ENCODE results near the gene MAP7. TPM values are rescaled to one million over a fixed set of nuclear protein-coding genes. Genes with fewer than 3 reads are reported as not detected.
"Not testable (repeated sequence)": the region's sequence is repeated elsewhere in the genome, so short reads cannot be mapped to it uniquely, and the experiment has no call there.

MAP7 gene
- total RNA-seq, 1 donor from 2014 or later = 101 TPM

DNA sequence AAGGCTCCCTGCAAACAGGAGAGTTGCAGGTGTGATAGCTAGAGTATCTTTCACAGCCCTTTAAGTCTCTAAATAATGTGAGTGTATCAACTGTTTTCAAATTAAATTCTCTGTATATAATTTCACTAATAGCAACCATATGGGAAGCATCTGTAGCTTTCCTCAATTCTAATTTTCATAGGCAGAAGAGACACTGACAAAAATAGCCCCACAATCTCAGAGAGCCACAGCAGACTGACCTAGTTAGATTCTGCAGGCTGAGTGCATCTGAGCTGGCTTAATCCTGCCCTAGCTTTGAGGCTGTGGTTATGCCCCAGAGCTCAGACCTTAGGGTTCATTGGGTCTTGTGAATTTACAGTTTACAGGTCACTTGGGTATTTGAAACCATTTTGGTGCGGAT, 63.9 kb downstream of the MAP7 start:
- H3K4me1 Mint-ChIP-seq (ENCODE audit: low read depth) = peaks cover 3% of the 10 kb centered on the region
- peaks cover 11% of the 10 kb centered on the region for H3K36me3 Mint-ChIP-seq (ENCODE audit: insufficient read depth)
- TF ChIP-seq CTCF (IDR thresholded peaks at IDR 0.05; ENCODE audit: unreplicated experiment) = no peak
- no peaks in the 10 kb centered on the region for H3K27me3 Mint-ChIP-seq
- no peak overlapping the region for H3K4me3 Mint-ChIP-seq (ENCODE audit: low read depth)
- H3K27ac Mint-ChIP-seq = no peak overlapping the region
- DNase-seq (ENCODE audit: low spot score, unreplicated experiment) = no peak
- H3K9me3 Mint-ChIP-seq (ENCODE audit: low read depth) = peaks cover 5% of the 10 kb centered on the region

GRCh38 chr6:136483906-136484305, 66.3 kb downstream of the MAP7 start:
- DNase-seq (ENCODE audit: low spot score, unreplicated experiment) = no peak
- no peak for TF ChIP-seq CTCF (IDR thresholded peaks at IDR 0.05; ENCODE audit: unreplicated experiment)
- Mint-ChIP-seq H3K9me3 (ENCODE audit: low read depth) (peaks cover 24% of the 10 kb centered on the region), H3K27me3 (no peaks in the 10 kb centered on the region), H3K36me3 (ENCODE audit: insufficient read depth) (peaks cover 28% of the 10 kb centered on the region), H3K4me3 (ENCODE audit: low read depth) (no peak overlapping the region), H3K27ac (no peak overlapping the region), H3K4me1 (ENCODE audit: low read depth) (no peaks in the 10 kb centered on the region)

GRCh38 chr6:136483005-136483404, 67.2 kb downstream of the MAP7 start:
- H3K4me3 Mint-ChIP-seq (ENCODE audit: low read depth); H3K27me3 Mint-ChIP-seq; DNase-seq (ENCODE audit: low spot score, unreplicated experiment); H3K27ac Mint-ChIP-seq; H3K4me1 Mint-ChIP-seq (ENCODE audit: low read depth): not testable (repeated sequence)
- Mint-ChIP-seq H3K9me3 (ENCODE audit: low read depth) (peaks cover 29% of the 10 kb centered on the region), H3K36me3 (ENCODE audit: insufficient read depth) (peaks cover 31% of the 10 kb centered on the region)

- peaks cover 25% of the 10 kb centered on the region for H3K9me3 Mint-ChIP-seq (ENCODE audit: low read depth)
- no peak for DNase-seq (ENCODE audit: low spot score, unreplicated experiment)
- no peak overlapping the region for H3K4me3 Mint-ChIP-seq (ENCODE audit: low read depth)
- H3K27me3 Mint-ChIP-seq = no peaks in the 10 kb centered on the region
- H3K27ac Mint-ChIP-seq = no peak overlapping the region
- no peak for TF ChIP-seq CTCF (IDR thresholded peaks at IDR 0.05; ENCODE audit: unreplicated experiment)
- H3K36me3 Mint-ChIP-seq (ENCODE audit: insufficient read depth) = peaks cover 21% of the 10 kb centered on the region
- peaks cover 4% of the 10 kb centered on the region for H3K4me1 Mint-ChIP-seq (ENCODE audit: low read depth)
Observed at GRCh38 chr6:136477548-136477947, 72.7 kb downstream of the MAP7 start.

- Mint-ChIP-seq H3K27me3 (no peaks in the 10 kb centered on the region), H3K36me3 (ENCODE audit: insufficient read depth) (peaks cover 15% of the 10 kb centered on the region), H3K4me3 (ENCODE audit: low read depth) (no peak overlapping the region), H3K27ac (no peak overlapping the region), H3K4me1 (ENCODE audit: low read depth) (peaks cover 14% of the 10 kb centered on the region), H3K9me3 (ENCODE audit: low read depth) (peaks cover 19% of the 10 kb centered on the region)
- no peak for TF ChIP-seq CTCF (IDR thresholded peaks at IDR 0.05; ENCODE audit: unreplicated experiment)
- DNase-seq (ENCODE audit: low spot score, unreplicated experiment) = no peak
Observed at GRCh38 chr6:136475686-136476085, 74.5 kb downstream of the MAP7 start.

- Mint-ChIP-seq H3K4me3 (ENCODE audit: low read depth) (no peak overlapping the region), H3K4me1 (ENCODE audit: low read depth) (peaks cover 15% of the 10 kb centered on the region), H3K9me3 (ENCODE audit: low read depth) (peaks cover 9% of the 10 kb centered on the region), H3K36me3 (ENCODE audit: insufficient read depth) (peaks cover 7% of the 10 kb centered on the region), H3K27ac (no peak overlapping the region), H3K27me3 (no peaks in the 10 kb centered on the region)
- no peak for TF ChIP-seq CTCF (IDR thresholded peaks at IDR 0.05; ENCODE audit: unreplicated experiment)
- DNase-seq (ENCODE audit: low spot score, unreplicated experiment) = no peak
Observed at GRCh38 chr6:136474241-136474640, 76.0 kb downstream of the MAP7 start.
